ENCODE results near the gene MPPED2. TPM values are rescaled to one million over a fixed set of nuclear protein-coding genes. Genes with fewer than 3 reads are reported as not detected.

MPPED2 gene
- total RNA-seq, 1 donor from 2014 or later: 1.6 TPM

DNA sequence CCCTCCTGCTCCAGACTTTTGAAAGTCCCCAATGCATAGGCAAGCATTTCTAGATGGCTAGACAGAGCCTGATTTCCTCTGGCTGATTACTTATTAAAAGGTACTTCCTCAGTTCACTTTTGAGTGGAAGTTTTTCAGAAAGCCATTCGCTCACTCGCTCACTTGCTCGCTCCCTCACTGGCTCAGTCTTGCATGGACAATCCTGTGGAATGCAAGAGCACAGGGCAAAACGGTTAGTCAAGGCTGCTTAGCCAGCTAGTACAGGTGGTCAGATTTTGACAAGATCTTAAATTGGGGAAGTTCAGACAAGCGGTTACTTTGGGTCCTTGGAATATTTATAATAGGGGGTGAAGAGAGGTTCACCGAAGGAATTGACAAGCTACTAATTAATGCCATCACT, 162.3 kb downstream of the MPPED2 start:
- TF ChIP-seq EZH2 (IDR thresholded peaks at IDR 0.05; ENCODE audit: insufficient read depth, low read length): no peak
- H3K27ac Mint-ChIP-seq (ENCODE audit: unreplicated experiment): no peak overlapping the region
- Histone ChIP-seq H4K20me1 (ENCODE audit: insufficient read depth, low read length) (no peaks in the 10 kb centered on the region), H3K4me1 (ENCODE audit: insufficient read depth, low read length) (no peaks in the 10 kb centered on the region), H3K4me2 (ENCODE audit: low read length) (no peak overlapping the region), H3K27me3 (ENCODE audit: insufficient read depth, low read length) (no peaks in the 10 kb centered on the region), H3K27ac (ENCODE audit: low read depth, low read length) (no peak overlapping the region), H3K4me3 (ENCODE audit: insufficient read depth, low read depth, low read length) (no peak overlapping the region), H3K79me2 (ENCODE audit: insufficient read depth, low read length) (no peaks in the 10 kb centered on the region), H2AFZ (ENCODE audit: low read depth, low read length) (no peak overlapping the region), H3K36me3 (ENCODE audit: insufficient read depth, low read length) (no peaks in the 10 kb centered on the region), H3K9ac (ENCODE audit: low read length) (no peak overlapping the region), H3K9me3 (ENCODE audit: insufficient read depth, low read depth, low read length) (no peaks in the 10 kb centered on the region)
- H3K4me1 Mint-ChIP-seq (ENCODE audit: low read depth, unreplicated experiment): peaks cover 3% of the 10 kb centered on the region
- no peaks in the 10 kb centered on the region for H3K36me3 Mint-ChIP-seq (ENCODE audit: low read depth, unreplicated experiment)
- peaks cover 10% of the 10 kb centered on the region for H3K27me3 Mint-ChIP-seq (ENCODE audit: low read depth, unreplicated experiment)
- no peak for FAIRE-seq
- no peak overlapping the region for H3K4me3 Mint-ChIP-seq (ENCODE audit: unreplicated experiment)
- no peak for DNase-seq (ENCODE audit: low read depth)
- no peaks in the 10 kb centered on the region for H3K9me3 Mint-ChIP-seq (ENCODE audit: unreplicated experiment)

DNA sequence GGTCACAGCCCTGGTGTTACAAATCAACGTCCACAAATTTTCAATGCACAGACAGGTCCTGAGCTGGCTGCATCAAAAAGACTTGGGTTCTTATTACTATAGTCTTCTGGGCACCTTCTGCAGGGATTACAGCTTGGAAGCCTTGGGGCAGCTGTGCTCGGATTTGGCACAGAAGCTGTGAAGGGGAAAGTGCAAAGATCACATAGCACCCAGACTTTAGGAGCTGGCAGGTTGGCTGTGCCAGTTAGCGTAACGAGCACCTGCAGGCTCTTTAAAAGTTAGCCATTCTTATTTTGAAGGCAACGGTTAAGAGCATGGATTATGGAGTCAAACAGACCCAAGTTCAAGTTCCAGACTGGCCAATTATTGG, 162.9 kb downstream of the MPPED2 start:
- H3K27ac ChIP-seq (ENCODE audit: low read depth, low read length): no peak overlapping the region
- Mint-ChIP-seq H3K36me3 (ENCODE audit: low read depth, unreplicated experiment) (no peaks in the 10 kb centered on the region), H3K4me1 (ENCODE audit: low read depth, unreplicated experiment) (peaks cover 3% of the 10 kb centered on the region), H3K27me3 (ENCODE audit: low read depth, unreplicated experiment) (peaks cover 11% of the 10 kb centered on the region), H3K4me3 (ENCODE audit: unreplicated experiment) (no peak overlapping the region), H3K27ac (ENCODE audit: unreplicated experiment) (no peak overlapping the region), H3K9me3 (ENCODE audit: unreplicated experiment) (no peaks in the 10 kb centered on the region)
- no peaks in the 10 kb centered on the region for H3K27me3 ChIP-seq (ENCODE audit: insufficient read depth, low read length)
- no peaks in the 10 kb centered on the region for H3K4me1 ChIP-seq (ENCODE audit: insufficient read depth, low read length)
- no peaks in the 10 kb centered on the region for H3K9me3 ChIP-seq (ENCODE audit: insufficient read depth, low read depth, low read length)
- no peak overlapping the region for H3K4me2 ChIP-seq (ENCODE audit: low read length)
- H3K4me3 ChIP-seq (ENCODE audit: insufficient read depth, low read depth, low read length): no peak overlapping the region
- no peaks in the 10 kb centered on the region for H4K20me1 ChIP-seq (ENCODE audit: insufficient read depth, low read length)
- no peaks in the 10 kb centered on the region for H3K79me2 ChIP-seq (ENCODE audit: insufficient read depth, low read length)
- DNase-seq (ENCODE audit: low read depth) (no peak), FAIRE-seq (no peak)
- TF ChIP-seq EZH2 (IDR thresholded peaks at IDR 0.05; ENCODE audit: insufficient read depth, low read length): no peak
- TF ChIP-seq, protein P1, sequence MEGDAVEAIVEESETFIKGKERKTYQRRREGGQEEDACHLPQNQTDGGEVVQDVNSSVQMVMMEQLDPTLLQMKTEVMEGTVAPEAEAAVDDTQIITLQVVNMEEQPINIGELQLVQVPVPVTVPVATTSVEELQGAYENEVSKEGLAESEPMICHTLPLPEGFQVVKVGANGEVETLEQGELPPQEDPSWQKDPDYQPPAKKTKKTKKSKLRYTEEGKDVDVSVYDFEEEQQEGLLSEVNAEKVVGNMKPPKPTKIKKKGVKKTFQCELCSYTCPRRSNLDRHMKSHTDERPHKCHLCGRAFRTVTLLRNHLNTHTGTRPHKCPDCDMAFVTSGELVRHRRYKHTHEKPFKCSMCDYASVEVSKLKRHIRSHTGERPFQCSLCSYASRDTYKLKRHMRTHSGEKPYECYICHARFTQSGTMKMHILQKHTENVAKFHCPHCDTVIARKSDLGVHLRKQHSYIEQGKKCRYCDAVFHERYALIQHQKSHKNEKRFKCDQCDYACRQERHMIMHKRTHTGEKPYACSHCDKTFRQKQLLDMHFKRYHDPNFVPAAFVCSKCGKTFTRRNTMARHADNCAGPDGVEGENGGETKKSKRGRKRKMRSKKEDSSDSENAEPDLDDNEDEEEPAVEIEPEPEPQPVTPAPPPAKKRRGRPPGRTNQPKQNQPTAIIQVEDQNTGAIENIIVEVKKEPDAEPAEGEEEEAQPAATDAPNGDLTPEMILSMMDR (IDR thresholded peaks at IDR 0.05; ENCODE audit: insufficient read depth, low read depth, low read length): no peak
- no peak overlapping the region for H3K9ac ChIP-seq (ENCODE audit: low read length)
- H3K36me3 ChIP-seq (ENCODE audit: insufficient read depth, low read length): no peaks in the 10 kb centered on the region
- H2AFZ ChIP-seq (ENCODE audit: low read depth, low read length): no peak overlapping the region

DNA sequence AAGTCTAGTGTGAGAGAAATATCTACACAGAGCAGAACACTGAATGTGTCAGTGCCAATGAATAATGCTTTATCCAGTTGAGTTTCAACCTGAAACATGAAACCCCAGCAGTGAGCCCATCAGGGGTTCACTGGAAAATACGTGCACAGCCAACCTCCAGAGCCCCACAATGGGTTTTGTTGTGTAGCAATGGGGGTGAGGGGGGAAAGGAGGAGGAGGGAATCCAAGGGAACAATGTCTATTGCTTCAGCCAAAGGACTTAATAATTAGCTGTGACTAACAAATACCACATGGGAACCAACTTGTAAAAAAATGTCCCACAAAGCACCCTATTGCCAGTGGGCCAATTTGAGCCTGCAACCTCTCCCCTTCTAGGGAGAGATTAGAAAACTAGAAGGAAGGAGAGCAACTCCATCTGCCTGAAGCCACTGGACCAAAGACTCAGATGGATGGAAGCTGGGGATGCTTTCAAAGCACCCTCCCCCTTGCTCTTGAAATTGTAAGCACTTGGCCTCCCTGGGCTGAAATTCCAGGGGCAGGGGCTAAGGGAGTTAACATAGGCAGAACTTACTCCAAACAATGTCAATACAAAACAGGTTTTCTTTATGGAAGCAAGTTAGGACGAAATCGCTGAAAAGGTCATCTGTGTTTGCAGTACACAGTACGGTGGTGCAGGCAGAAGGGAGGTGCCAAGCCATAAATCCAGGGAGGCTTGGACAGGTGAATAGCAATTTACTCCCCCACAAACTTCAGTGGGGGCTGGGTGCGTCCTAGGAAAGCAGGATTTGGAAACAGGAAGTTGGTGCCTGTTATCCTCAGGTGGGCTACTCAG, 163.5 kb downstream of the MPPED2 start:
- no peaks in the 10 kb centered on the region for H3K4me1 ChIP-seq (ENCODE audit: insufficient read depth, low read length)
- no peaks in the 10 kb centered on the region for H3K36me3 ChIP-seq (ENCODE audit: insufficient read depth, low read length)
- H2AFZ ChIP-seq (ENCODE audit: low read depth, low read length): no peak overlapping the region
- no peak overlapping the region for H3K9ac ChIP-seq (ENCODE audit: low read length)
- DNase-seq (ENCODE audit: low read depth) (no peak), FAIRE-seq (no peak)
- H3K9me3 Mint-ChIP-seq (ENCODE audit: unreplicated experiment): no peaks in the 10 kb centered on the region
- peaks cover 12% of the 10 kb centered on the region for H3K27me3 Mint-ChIP-seq (ENCODE audit: low read depth, unreplicated experiment)
- peaks cover 3% of the 10 kb centered on the region for H3K4me1 Mint-ChIP-seq (ENCODE audit: low read depth, unreplicated experiment)
- H3K4me2 ChIP-seq (ENCODE audit: low read length): no peak overlapping the region
- no peaks in the 10 kb centered on the region for H3K79me2 ChIP-seq (ENCODE audit: insufficient read depth, low read length)
- H3K36me3 Mint-ChIP-seq (ENCODE audit: low read depth, unreplicated experiment): no peaks in the 10 kb centered on the region
- TF ChIP-seq EZH2 (IDR thresholded peaks at IDR 0.05; ENCODE audit: insufficient read depth, low read length): no peak
- TF ChIP-seq, protein P1 (IDR thresholded peaks at IDR 0.05; ENCODE audit: insufficient read depth, low read depth, low read length): no peak
- H3K27ac ChIP-seq (ENCODE audit: low read depth, low read length): no peak overlapping the region
- no peak overlapping the region for H3K4me3 ChIP-seq (ENCODE audit: insufficient read depth, low read depth, low read length)
- H3K9me3 ChIP-seq (ENCODE audit: insufficient read depth, low read depth, low read length): no peaks in the 10 kb centered on the region
- H3K27ac Mint-ChIP-seq (ENCODE audit: unreplicated experiment): no peak overlapping the region
- no peaks in the 10 kb centered on the region for H4K20me1 ChIP-seq (ENCODE audit: insufficient read depth, low read length)
- H3K4me3 Mint-ChIP-seq (ENCODE audit: unreplicated experiment): no peak overlapping the region
- no peaks in the 10 kb centered on the region for H3K27me3 ChIP-seq (ENCODE audit: insufficient read depth, low read length)
